Right ventricle myocardium inferior (tissue), 1 donor: ENCODE data around the gene PYGB. TPM values are rescaled to one million over a fixed set of nuclear protein-coding genes. Genes with fewer than 3 reads are reported as not detected.

Source experiments
- ATAC-seq: fragments of 200-7000 bp; cut with Tn5 transposase; one replicate; pipeline ENCODE4 v1.9.1; 2020; ENCODE audit warnings: mild to moderate bottlenecking, moderate library complexity
- DNase-seq: peaks from one replicate; pipeline ENCODE4 v3.0.0; 2021; ENCODE audit errors: missing footprints
- intact Hi-C: fragments of 100-400 bp; cut with DNase I; formaldehyde crosslinking; loops from one replicate; pipeline ENCODE4 v1.11.0; 2022
- total RNA-seq: library from RNA; stranded (reverse); fragmentation: NEBNext Ultra II Directional; extraction: Animal tissue kit (Norgen Biotek cat#: 25700); gene quantifications from one replicate; pipeline ENCODE4 v1.2.1, GENCODE V29; 2021
- donor health status: DM: no; HTN: yes; CAD: no; lungs with severe emphysema.

The PYGB gene
- total RNA-seq, 1 donor from 2014 or later: 174 TPM

- intact Hi-C loops: loop anchor here (2.0 kb wide), 1 partner anchor 18 kb away; no protein-coding TSS in a partner anchor
- ATAC-seq (no peak), DNase-seq (peak; percentile 58)
These were observed 26.6 kb downstream of the PYGB start for GRCh38 chr20:25274481-25274880.

- peak; percentile 65 for ATAC-seq
- peak; percentile 83 for DNase-seq
- intact Hi-C loops: loop anchor here (2.0 kb wide), 1 partner anchor 18 kb away; no protein-coding TSS in a partner anchor
These were observed 27.3 kb downstream of the PYGB start for GRCh38 chr20:25274891-25275812.

- intact Hi-C loops: loop anchor here (2.0 kb wide), 2 partner anchors 19 kb away; no protein-coding TSS in a partner anchor
- ATAC-seq (no peak), DNase-seq (peak; percentile 14)
These were observed 28.1 kb downstream of the PYGB start for GRCh38 chr20:25275813-25276532.

- intact Hi-C loops: loop anchor here (2.0 kb wide), 1 partner anchor 18 kb away; no protein-coding TSS in a partner anchor
- DNase-seq: peak; percentile 51
- no peak for ATAC-seq
These were observed 28.7 kb downstream of the PYGB start for GRCh38 chr20:25276533-25277050.

- peak; percentile 72 for DNase-seq
- ATAC-seq: peak; percentile 48
- intact Hi-C loops: loop anchor here (2.0 kb wide), 1 partner anchor 18 kb away; no protein-coding TSS in a partner anchor
These were observed 29.3 kb downstream of the PYGB start for GRCh38 chr20:25277051-25277801.

GRCh38 chr20:25277941-25278521, 30.1 kb downstream of the PYGB start:
- intact Hi-C loops: loop anchor here (2.0 kb wide), 1 partner anchor 17 kb away; no protein-coding TSS in a partner anchor
- ATAC-seq (no peak), DNase-seq (peak; percentile 35)

GRCh38 chr20:25278636-25279361, 30.9 kb downstream of the PYGB start:
- ATAC-seq (no peak), DNase-seq (peak; percentile 55)
- intact Hi-C loops: no loop called here

- intact Hi-C loops: no loop called here
- ATAC-seq: no peak
These were observed 31.5 kb downstream of the PYGB start for GRCh38 chr20:25279403-25279802.

GRCh38 chr20:25280051-25280573, 32.2 kb downstream of the PYGB start:
- intact Hi-C loops: no loop called here
- peak; percentile 70 for DNase-seq
- ATAC-seq: no peak

More at GRCh38 chr20:25279403-25279802, 31.5 kb downstream of the PYGB start:
- DNase-seq: no peak

- no peak for ATAC-seq
- intact Hi-C loops: no loop called here
- DNase-seq: peak; percentile 63
These were observed 33.0 kb downstream of the PYGB start for GRCh38 chr20:25280574-25281535.

GRCh38 chr20:25281541-25281991, 33.7 kb downstream of the PYGB start:
- intact Hi-C loops: no loop called here
- no peak for ATAC-seq
- DNase-seq: peak; percentile 66

- intact Hi-C loops: no loop called here
- DNase-seq (peak; percentile 68), ATAC-seq (no peak)
These were observed 34.3 kb downstream of the PYGB start for GRCh38 chr20:25282034-25282781.

- intact Hi-C loops: no loop called here
- no peak for ATAC-seq
- peak; percentile 30 for DNase-seq
These were observed 34.9 kb downstream of the PYGB start for GRCh38 chr20:25282796-25283195.

- intact Hi-C loops: no loop called here
- ATAC-seq (no peak), DNase-seq (peak; percentile 60)
These were observed 35.5 kb downstream of the PYGB start for GRCh38 chr20:25283221-25283951.

GRCh38 chr20:25284131-25284601, 36.3 kb downstream of the PYGB start:
- ATAC-seq (no peak), DNase-seq (peak; percentile 64)

More at GRCh38 chr20:25284131-25284601, 36.3 kb downstream of the PYGB start:
- intact Hi-C loops: no loop called here
